ENCODE results near the gene TRMT10B. TPM values are rescaled to one million over a fixed set of nuclear protein-coding genes. Genes with fewer than 3 reads are reported as not detected.

The TRMT10B gene
- total RNA-seq: 1.6 and 2.5 TPM in 2 replicates

GRCh38 chr9:37753489-37754190, at the start of gene TRMT10B:
Gene TRMT10B, plus strand, starts transcription at chr9:37753805. Its CDS starts 8,127 bp downstream, at chr9:37761932.

GRCh38 chr9:37784616-37785483, 31.2 kb downstream of the TRMT10B start, which contains the start of gene EXOSC3:
Gene EXOSC3, minus strand, starts transcription at chr9:37785064. Its CDS starts 20 bp downstream, at chr9:37785044.

GRCh38 chr9:37800631-37801286, 47.2 kb downstream of the TRMT10B start, which contains the start of gene DCAF10:
Gene DCAF10, plus strand, starts transcription at chr9:37800797. Its CDS starts 70 bp downstream, at chr9:37800867.

Other genes starting within 250 kb of the TRMT10B start
- 1.7 and 2.9 TPM in 2 replicates for gene FBXO10, start 177.4 kb upstream of the TRMT10B start, total RNA-seq
- gene TOMM5, start 161.2 kb upstream of the TRMT10B start, total RNA-seq: 195 and 203 TPM in 2 replicates
- gene FRMPD1, start 102.9 kb upstream of the TRMT10B start, total RNA-seq: under 0.01 TPM in 1 of 2 replicates, not detected in the other
- 41.7 and 47.1 TPM in 2 replicates for gene EXOSC3, start 31.3 kb downstream of the TRMT10B start, total RNA-seq
- 11.0 and 14.4 TPM in 2 replicates for gene DCAF10, start 47.0 kb downstream of the TRMT10B start, total RNA-seq
- gene SLC25A51, start 150.3 kb downstream of the TRMT10B start, total RNA-seq: 23.4 and 26.2 TPM in 2 replicates